GM18909 (cell line): ENCODE results near the gene AWAT2.
"Not testable (repeated sequence)": the region's sequence is repeated elsewhere in the genome, so short reads cannot be mapped to it uniquely, and the experiment has no call there.

Experiments
- ATAC-seq: cut with Tn5 transposase; IDR thresholded peaks from one replicate; pipeline ENCODE4 v1.9.1; 2021; ENCODE audit warnings: mild to moderate bottlenecking; ENCODE audit not compliant: unreplicated experiment, poor library complexity

AWAT2 gene

GRCh38 chrX:70001708-70002341 lies 47.9 kb downstream of the AWAT2 start:
- ATAC-seq: no peak

GRCh38 chrX:70001269-70001668 lies 48.5 kb downstream of the AWAT2 start:
- ATAC-seq: no peak

- not testable (repeated sequence) for ATAC-seq
Measured at GRCh38 chrX:69998299-69998698, 51.4 kb downstream of the AWAT2 start.

GRCh38 chrX:69996113-69996468 lies 53.6 kb downstream of the AWAT2 start:
- no peak for ATAC-seq

GRCh38 chrX:69995362-69996112 lies 54.2 kb downstream of the AWAT2 start:
- ATAC-seq: no peak

- no peak for ATAC-seq
Measured at GRCh38 chrX:69993494-69993893, 56.2 kb downstream of the AWAT2 start.

GRCh38 chrX:69991685-69992084 lies 58.1 kb downstream of the AWAT2 start:
- ATAC-seq: no peak
